Testis (tissue), 2 donors: ENCODE results near the gene EPHB1.
"Not testable (repeated sequence)": the region's sequence is repeated elsewhere in the genome, so short reads cannot be mapped to it uniquely, and the experiment has no call there.

ENCODE experiments used
- CTCF ChIP-seq, 3 experiments: fragments of 450-650 bp in 2 of 3; fragments of 200-600 bp in 1 of 3; sonication (generic) in 1 of 3; IDR thresholded peaks; one replicate each; pipeline ENCODE4 v1.5.1; 2016 to 2019; ENCODE audit warnings: antibody characterized with exemption in 3 of 3, mild to moderate bottlenecking in 2 of 3, moderate library complexity in 1 of 3
- POLR2A ChIP-seq: fragments of 450-650 bp; IDR thresholded peaks from one replicate; pipeline ENCODE4 v1.6.1; 2017; ENCODE audit warnings: antibody characterized with exemption, mild to moderate bottlenecking, moderate library complexity

- not testable (repeated sequence) for TF ChIP-seq CTCF (IDR thresholded peaks at IDR 0.05); POLR2A
Observed at GRCh38 chr3:134788283-134788682, 6.8 kb upstream of the EPHB1 start.
